Heart left ventricle (tissue), 13 donors: ENCODE measurements around the gene PLPPR1.

Experiments
- CTCF ChIP-seq, 12 donors: fragments of 200-600 bp; sonication (generic) in 4 of 12; IDR thresholded peaks; one replicate each; pipeline versions ENCODE4 v1.5.0 to v1.8.0; 2018 to 2022; ENCODE audit warnings: antibody characterized with exemption in 12 of 12, mild to moderate bottlenecking in 5 of 12
- POLR2A ChIP-seq, 2 donors: fragments of 450-650 bp; IDR thresholded peaks; one replicate each; pipeline ENCODE4 v1.6.1; 2017; ENCODE audit warnings: antibody characterized with exemption in 2 of 2, mild to moderate bottlenecking in 2 of 2, moderate library complexity in 2 of 2
- donor health status: ischemic (EF 13 %, LVEDD 7.1; RV severe dilation, severe dysfunction).
- donor health status: DM: no; HTN: yes; CAD: no.
- donor health status: DM: no; HTN: no; CAD: no.
- donor health status: ischemic (EF 25% LVEDD 6.9; RV normal size, moderate dysfunction).
- donor health status: ischemic (EF 25% LVEDD 5.7; RV mildly dilated, moderate dysfunction).
- donor health status: ischemic (EF 35%, LVEDD 5.7; RV mildly dilated, moderate dysfunction).
- donor health status: nonischemic (EF 11% LVEDD 7.7; RV severe dilation, severe dysfunction).
- donor health status: DM: yes; HTN: yes; CAD: no.
- donor health status: PGD.
- donor health status: ischemic (EF 29% LVEDD 5.4; RV normal size, mild dysfunction).
- donor health status: nonischemic (EF 23%, LVEDD 6.1; RV moderate dilation, normal function).

DNA sequence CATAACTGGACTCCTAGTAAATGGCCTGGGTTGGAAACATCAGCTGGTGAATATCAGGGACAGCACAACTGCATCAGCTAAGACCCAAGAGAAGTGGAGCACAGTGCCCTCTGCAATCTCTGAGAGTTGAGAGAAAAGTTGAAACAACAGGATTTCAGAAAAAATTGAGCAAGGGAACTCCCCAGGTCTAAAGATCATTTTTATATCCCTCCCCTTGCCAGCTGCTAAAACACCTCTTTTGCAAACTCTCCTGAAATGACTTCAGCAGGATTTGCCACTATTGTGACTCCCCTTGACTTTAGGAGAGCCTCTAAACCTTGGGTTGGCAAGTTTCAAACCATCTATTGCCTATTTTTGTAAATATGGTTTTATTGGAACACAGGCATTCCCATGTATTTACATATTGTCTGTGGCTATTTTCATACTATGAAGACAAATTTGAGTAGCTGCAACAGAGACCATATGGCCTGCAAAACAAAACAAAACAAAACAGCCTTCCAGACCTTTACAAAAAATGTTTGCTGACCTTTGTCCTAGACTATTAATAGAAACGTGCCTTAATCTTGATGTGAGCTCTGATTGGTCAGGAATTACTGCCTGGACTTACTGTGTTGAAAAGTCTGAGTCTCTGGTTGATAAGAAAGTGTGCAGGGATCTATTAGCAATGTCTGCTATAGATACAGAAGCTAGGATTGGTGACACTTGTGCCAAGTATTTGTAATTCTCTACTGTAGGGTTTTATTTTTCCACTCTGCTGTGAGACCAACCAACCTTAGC is 37.7 kb upstream of the PLPPR1 start:
- TF ChIP-seq CTCF (IDR thresholded peaks at IDR 0.05) (no peak), POLR2A (IDR thresholded peaks at IDR 0.05) (no peak)
